Measurements from ENCODE around the gene PDK2. TPM values are rescaled to one million over a fixed set of nuclear protein-coding genes. Genes with fewer than 3 reads are reported as not detected.

PDK2 gene
- total and polyA plus RNA-seq, 2 experiments from 2014 or later, result 12.0 to 15.9 TPM

DNA sequence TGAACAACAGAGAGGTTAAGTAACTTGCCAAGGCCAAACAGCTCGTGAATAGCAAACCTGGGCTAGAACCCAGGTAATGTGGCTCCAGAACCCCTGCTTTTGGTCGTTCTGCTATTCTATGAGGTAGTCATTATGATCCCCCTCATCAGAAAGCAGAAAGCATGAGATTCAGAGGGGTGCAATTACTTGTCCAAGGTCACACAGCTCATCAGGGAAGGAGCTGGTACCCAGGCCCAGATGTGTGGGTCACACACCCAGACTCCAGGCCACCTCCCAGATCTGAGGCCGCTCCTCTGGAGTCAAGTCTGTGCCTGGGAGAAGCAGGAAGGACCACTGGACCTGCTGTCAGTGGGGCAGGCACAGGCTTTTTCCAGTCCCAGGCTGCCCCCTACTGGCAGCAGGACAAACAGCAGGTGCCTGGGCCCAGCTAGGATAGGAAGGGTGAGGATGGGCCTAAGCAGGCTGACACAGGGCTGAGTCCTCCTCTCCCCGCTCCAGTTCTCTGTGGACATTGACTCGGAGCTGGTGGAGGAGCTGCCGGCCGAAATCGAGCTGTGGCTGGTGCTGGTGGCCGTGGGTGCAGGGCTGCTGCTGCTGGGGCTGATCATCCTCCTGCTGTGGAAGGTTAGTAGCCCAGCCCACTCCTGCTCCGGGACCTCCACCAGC, 7.8 kb upstream of the PDK2 start:
- peaks cover 2% of the 10 kb centered on the region; the same call in 1 of the 2 replicates for H3F3A ChIP-seq (replicated peaks; ENCODE audit: low read depth)
- H3K36me3 ChIP-seq (ENCODE audit: insufficient read depth), result no peaks in the 10 kb centered on the region
- H3K4me3 ChIP-seq, result no peak overlapping the region
- H2AFZ ChIP-seq, result no peak overlapping the region
- H3K4me1 Mint-ChIP-seq, result no peaks in the 10 kb centered on the region; the same call in 2 of the 3 replicates
- no peaks in the 10 kb centered on the region for H3K36me3 Mint-ChIP-seq (ENCODE audit: low read depth)
- H3K4me2 ChIP-seq, result no peak overlapping the region
- no peak overlapping the region for H3K27ac ChIP-seq (ENCODE audit: low read depth)
- no peaks in the 10 kb centered on the region for H3K9me2 ChIP-seq (ENCODE audit: insufficient read depth)
- ATAC-seq, result peak; percentile 98
- peaks cover 3% of the 10 kb centered on the region for H3K27me3 Mint-ChIP-seq (ENCODE audit: insufficient read depth, low read depth, poor library complexity)
- H3K27ac Mint-ChIP-seq, result no peak overlapping the region
- no peaks in the 10 kb centered on the region for H3K79me2 ChIP-seq (replicated peaks; ENCODE audit: insufficient read depth)
- no peaks in the 10 kb centered on the region for H4K20me1 ChIP-seq (replicated peaks; ENCODE audit: insufficient read depth)
- no peaks in the 10 kb centered on the region for H3K4me1 ChIP-seq (ENCODE audit: insufficient read depth)
- no peak overlapping the region for H3K4me3 Mint-ChIP-seq
- no peaks in the 10 kb centered on the region for H3K27me3 ChIP-seq (ENCODE audit: insufficient read depth)
- no peak for TF ChIP-seq STAT1 (IDR thresholded peaks at IDR 0.05; ENCODE audit: unreplicated experiment)
- TF ChIP-seq, protein P1, sequence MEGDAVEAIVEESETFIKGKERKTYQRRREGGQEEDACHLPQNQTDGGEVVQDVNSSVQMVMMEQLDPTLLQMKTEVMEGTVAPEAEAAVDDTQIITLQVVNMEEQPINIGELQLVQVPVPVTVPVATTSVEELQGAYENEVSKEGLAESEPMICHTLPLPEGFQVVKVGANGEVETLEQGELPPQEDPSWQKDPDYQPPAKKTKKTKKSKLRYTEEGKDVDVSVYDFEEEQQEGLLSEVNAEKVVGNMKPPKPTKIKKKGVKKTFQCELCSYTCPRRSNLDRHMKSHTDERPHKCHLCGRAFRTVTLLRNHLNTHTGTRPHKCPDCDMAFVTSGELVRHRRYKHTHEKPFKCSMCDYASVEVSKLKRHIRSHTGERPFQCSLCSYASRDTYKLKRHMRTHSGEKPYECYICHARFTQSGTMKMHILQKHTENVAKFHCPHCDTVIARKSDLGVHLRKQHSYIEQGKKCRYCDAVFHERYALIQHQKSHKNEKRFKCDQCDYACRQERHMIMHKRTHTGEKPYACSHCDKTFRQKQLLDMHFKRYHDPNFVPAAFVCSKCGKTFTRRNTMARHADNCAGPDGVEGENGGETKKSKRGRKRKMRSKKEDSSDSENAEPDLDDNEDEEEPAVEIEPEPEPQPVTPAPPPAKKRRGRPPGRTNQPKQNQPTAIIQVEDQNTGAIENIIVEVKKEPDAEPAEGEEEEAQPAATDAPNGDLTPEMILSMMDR (conservative IDR thresholded peaks at IDR 0.05; ENCODE audit: low read depth in 2 of 2), result peak; percentile 94 to 99
- DNase-seq (ENCODE audit: low spot score), result peak; percentile 87
- H3K9me3 Mint-ChIP-seq, result no peaks in the 10 kb centered on the region; the same call in 2 of the 3 replicates

DNA sequence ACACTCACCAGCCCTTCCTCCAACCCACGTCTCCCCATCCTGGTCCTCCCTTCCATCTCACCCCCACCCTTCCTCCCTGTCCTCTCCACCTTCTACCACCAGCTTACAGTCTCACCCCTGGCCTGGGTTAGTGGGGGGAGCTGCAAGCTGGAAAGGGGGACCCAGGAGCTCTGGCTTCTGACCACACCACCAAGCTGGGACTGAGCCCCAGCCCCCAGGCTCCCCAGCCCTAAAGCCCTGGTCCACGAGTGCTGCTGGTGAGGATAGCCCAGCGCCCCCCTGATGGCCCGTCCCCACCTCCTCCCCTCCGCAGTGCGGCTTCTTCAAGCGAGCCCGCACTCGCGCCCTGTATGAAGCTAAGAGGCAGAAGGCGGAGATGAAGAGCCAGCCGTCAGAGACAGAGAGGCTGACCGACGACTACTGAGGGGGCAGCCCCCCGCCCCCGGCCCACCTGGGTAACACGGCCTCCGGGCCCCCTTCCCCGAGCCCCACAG, 7.2 kb upstream of the PDK2 start:
- Histone ChIP-seq H4K20me1 (replicated peaks; ENCODE audit: insufficient read depth) (no peaks in the 10 kb centered on the region), H3K4me1 (ENCODE audit: insufficient read depth) (no peaks in the 10 kb centered on the region), H3F3A (replicated peaks; ENCODE audit: low read depth) (peaks cover 2% of the 10 kb centered on the region; the same call in 1 of the 2 replicates), H3K79me2 (replicated peaks; ENCODE audit: insufficient read depth) (no peaks in the 10 kb centered on the region), H3K4me3 (no peak overlapping the region), H2AFZ (no peak overlapping the region), H3K27me3 (ENCODE audit: insufficient read depth) (no peaks in the 10 kb centered on the region), H3K9me2 (ENCODE audit: insufficient read depth) (no peaks in the 10 kb centered on the region), H3K4me2 (no peak overlapping the region), H3K36me3 (ENCODE audit: insufficient read depth) (no peaks in the 10 kb centered on the region), H3K27ac (ENCODE audit: low read depth) (no peak overlapping the region)
- H3K4me1 Mint-ChIP-seq, result no peaks in the 10 kb centered on the region; the same call in 2 of the 3 replicates
- H3K9me3 Mint-ChIP-seq, result no peaks in the 10 kb centered on the region; the same call in 2 of the 3 replicates
- H3K36me3 Mint-ChIP-seq (ENCODE audit: low read depth), result no peaks in the 10 kb centered on the region
- peaks cover 3% of the 10 kb centered on the region for H3K27me3 Mint-ChIP-seq (ENCODE audit: insufficient read depth, low read depth, poor library complexity)
- H3K4me3 Mint-ChIP-seq, result no peak overlapping the region
- DNase-seq (ENCODE audit: low spot score) (no peak), ATAC-seq (no peak)
- no peak overlapping the region for H3K27ac Mint-ChIP-seq
- TF ChIP-seq ZNF114 (CRISPR knock-in tag; IDR thresholded peaks at IDR 0.05) (no peak), STAT1 (IDR thresholded peaks at IDR 0.05; ENCODE audit: unreplicated experiment) (no peak), NANOG (IDR thresholded peaks at IDR 0.05; ENCODE audit: borderline replicate concordance) (no peak), POLR2AphosphoS5 (IDR thresholded peaks at IDR 0.05; ENCODE audit: low read depth) (no peak), EZH2 (IDR thresholded peaks at IDR 0.05; ENCODE audit: low read depth, unreplicated experiment) (no peak), CREB1 (CRISPR knock-in tag; IDR thresholded peaks at IDR 0.05; ENCODE audit: low read depth) (no peak)
- TF ChIP-seq, protein P1 (conservative IDR thresholded peaks at IDR 0.05; ENCODE audit: low read depth in 2 of 2), result no peak
- TF ChIP-seq, protein P2, sequence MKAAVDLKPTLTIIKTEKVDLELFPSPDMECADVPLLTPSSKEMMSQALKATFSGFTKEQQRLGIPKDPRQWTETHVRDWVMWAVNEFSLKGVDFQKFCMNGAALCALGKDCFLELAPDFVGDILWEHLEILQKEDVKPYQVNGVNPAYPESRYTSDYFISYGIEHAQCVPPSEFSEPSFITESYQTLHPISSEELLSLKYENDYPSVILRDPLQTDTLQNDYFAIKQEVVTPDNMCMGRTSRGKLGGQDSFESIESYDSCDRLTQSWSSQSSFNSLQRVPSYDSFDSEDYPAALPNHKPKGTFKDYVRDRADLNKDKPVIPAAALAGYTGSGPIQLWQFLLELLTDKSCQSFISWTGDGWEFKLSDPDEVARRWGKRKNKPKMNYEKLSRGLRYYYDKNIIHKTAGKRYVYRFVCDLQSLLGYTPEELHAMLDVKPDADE (IDR thresholded peaks at IDR 0.05), result no peak
- TF ChIP-seq, protein P3, sequence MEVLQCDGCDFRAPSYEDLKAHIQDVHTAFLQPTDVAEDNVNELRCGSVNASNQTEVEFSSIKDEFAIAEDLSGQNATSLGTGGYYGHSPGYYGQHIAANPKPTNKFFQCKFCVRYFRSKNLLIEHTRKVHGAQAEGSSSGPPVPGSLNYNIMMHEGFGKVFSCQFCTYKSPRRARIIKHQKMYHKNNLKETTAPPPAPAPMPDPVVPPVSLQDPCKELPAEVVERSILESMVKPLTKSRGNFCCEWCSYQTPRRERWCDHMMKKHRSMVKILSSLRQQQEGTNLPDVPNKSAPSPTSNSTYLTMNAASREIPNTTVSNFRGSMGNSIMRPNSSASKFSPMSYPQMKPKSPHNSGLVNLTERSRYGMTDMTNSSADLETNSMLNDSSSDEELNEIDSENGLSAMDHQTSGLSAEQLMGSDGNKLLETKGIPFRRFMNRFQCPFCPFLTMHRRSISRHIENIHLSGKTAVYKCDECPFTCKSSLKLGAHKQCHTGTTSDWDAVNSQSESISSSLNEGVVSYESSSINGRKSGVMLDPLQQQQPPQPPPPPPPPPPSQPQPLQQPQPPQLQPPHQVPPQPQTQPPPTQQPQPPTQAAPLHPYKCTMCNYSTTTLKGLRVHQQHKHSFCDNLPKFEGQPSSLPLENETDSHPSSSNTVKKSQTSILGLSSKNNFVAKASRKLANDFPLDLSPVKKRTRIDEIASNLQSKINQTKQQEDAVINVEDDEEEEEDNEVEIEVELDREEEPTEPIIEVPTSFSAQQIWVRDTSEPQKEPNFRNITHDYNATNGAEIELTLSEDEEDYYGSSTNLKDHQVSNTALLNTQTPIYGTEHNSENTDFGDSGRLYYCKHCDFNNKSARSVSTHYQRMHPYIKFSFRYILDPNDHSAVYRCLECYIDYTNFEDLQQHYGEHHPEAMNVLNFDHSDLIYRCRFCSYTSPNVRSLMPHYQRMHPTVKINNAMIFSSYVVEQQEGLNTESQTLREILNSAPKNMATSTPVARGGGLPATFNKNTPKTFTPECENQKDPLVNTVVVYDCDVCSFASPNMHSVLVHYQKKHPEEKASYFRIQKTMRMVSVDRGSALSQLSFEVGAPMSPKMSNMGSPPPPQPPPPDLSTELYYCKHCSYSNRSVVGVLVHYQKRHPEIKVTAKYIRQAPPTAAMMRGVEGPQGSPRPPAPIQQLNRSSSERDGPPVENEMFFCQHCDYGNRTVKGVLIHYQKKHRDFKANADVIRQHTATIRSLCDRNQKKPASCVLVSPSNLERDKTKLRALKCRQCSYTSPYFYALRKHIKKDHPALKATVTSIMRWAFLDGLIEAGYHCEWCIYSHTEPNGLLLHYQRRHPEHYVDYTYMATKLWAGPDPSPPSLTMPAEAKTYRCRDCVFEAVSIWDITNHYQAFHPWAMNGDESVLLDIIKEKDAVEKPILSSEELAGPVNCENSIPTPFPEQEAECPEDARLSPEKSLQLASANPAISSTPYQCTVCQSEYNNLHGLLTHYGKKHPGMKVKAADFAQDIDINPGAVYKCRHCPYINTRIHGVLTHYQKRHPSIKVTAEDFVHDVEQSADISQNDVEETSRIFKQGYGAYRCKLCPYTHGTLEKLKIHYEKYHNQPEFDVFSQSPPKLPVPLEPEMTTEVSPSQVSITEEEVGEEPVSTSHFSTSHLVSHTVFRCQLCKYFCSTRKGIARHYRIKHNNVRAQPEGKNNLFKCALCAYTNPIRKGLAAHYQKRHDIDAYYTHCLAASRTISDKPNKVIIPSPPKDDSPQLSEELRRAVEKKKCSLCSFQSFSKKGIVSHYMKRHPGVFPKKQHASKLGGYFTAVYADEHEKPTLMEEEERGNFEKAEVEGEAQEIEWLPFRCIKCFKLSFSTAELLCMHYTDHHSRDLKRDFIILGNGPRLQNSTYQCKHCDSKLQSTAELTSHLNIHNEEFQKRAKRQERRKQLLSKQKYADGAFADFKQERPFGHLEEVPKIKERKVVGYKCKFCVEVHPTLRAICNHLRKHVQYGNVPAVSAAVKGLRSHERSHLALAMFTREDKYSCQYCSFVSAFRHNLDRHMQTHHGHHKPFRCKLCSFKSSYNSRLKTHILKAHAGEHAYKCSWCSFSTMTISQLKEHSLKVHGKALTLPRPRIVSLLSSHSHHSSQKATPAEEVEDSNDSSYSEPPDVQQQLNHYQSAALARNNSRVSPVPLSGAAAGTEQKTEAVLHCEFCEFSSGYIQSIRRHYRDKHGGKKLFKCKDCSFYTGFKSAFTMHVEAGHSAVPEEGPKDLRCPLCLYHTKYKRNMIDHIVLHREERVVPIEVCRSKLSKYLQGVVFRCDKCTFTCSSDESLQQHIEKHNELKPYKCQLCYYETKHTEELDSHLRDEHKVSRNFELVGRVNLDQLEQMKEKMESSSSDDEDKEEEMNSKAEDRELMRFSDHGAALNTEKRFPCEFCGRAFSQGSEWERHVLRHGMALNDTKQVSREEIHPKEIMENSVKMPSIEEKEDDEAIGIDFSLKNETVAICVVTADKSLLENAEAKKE (CRISPR knock-in tag; IDR thresholded peaks at IDR 0.05), result no peak
